Renal cortex interstitium (tissue), 11 donors: ENCODE measurements around the gene CDK15. TPM values are rescaled to one million over a fixed set of nuclear protein-coding genes. Genes with fewer than 3 reads are reported as not detected.

Experiments used
- DNase-seq, 11 donors: peaks; one replicate each; pipeline ENCODE4 v3.0.0-alpha.2; 2013; ENCODE audit warnings: low read depth in 9 of 11, low spot score in 4 of 11; ENCODE audit errors: extremely low read depth in 1 of 11
- polyA plus RNA-seq, 3 donors: library from polyadenylated mRNA; unstranded; fragments of 120-200 nt; gene quantifications; one replicate each; pipeline ENCODE4 v1.2.1, GENCODE V29; 2013; ENCODE audit not compliant: insufficient read length in 3 of 3

The CDK15 gene
- polyA plus RNA-seq, 3 donors: 1.2 to 1.7 (median 1.3) TPM

DNA sequence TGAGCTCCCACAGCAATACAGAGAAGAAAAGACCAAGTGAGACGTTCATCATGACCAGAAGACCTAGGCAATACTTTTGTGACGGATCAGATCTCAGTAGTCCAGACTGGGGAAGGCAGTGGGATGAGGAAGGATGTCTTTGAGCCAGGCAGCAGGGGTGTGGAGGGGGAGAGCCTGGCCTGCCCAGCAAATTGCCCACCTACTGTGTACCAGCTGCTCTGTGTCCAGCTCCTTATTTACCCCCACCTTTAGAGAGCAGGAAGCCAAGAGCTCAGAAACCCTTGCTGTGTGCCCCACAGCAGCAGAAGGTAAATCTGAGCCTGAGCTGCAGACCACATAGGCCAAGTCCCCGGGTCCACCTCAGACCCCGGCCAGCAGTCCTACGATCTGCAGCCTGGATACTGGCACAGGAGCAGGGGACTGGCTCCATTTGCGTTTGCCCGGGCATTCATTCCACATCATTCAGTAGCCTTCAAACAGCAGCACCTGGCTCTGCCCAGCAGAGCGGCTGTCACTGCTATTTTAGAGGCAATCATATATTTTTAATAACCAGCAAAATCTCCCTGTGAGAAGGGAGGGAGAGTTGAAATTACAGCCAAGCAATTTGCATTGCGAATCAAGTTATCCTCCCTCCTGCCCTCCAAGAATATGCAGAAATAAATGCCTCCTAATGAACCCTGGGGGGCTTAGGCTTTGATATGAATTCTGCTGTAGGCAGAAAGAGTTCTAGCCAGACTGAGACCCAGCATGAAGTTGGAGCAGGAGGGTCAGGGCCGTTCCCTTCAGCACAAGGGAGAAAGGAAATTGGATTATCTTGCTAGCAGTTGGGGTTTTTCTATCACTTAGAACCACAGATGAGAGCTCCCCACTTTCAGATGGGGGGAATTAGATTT is 117.3 kb downstream of the CDK15 start:
- no peak for DNase-seq

DNA sequence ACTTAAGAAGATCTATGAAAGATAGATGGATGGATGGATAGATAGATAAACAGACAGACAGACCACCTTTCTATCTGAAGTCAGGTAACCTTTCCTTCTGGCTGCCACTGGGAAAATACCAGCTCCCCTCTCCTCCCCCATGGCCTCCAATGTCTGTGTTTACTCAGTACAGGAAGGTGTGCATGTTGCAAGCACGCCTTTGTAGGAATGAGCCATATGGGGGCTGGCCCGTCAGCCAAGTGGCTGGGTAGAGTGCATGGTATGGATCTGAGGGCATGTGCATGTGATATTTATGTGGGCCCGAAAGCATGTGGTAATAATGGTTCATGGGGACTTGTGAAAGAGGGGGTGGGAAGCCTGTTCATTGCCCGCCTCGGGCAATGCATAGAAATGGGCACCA is 118.1 kb downstream of the CDK15 start:
- no peak for DNase-seq

DNA sequence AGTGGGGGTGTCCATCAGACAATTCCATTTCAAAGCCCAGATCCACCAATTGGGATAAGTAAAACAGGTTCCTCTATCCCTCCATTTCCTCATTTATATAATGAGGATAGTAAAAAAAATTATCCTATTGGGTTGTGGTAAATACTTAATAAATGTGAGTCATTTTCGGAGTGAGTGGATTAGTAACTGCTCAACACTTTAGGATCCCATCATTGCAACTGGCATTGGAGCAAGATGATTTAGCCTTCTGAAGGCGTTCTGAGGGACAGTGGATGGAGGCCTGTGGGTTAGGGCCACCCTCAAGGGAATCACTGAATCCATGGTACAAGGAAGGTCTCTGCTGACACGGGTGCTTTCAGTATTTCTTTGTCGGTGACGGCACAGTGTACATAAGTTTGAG is 118.7 kb downstream of the CDK15 start:
- no peak for DNase-seq

DNA sequence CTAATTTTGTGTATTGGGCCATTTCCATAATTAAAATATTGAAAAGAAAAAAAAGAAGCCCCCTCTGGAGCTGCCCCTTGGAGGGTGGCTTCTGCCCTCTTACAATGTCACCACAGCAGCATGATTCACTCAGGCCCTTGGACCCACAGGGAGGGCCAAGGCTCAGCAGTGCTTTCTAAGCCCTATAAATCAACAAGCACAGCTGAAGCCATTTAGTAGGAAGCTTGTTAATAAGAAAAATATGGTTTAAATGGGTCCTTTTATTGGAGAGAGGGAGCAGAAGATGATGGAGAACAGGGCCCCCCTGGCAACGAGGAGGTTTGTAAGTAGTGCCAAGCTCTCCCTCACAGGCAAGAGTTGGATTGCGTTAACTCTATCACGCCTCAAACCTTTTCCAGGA is 119.7 kb downstream of the CDK15 start:
- DNase-seq: peak in 3 of 11 donors; percentile 36 to 58 (median 53)

DNA sequence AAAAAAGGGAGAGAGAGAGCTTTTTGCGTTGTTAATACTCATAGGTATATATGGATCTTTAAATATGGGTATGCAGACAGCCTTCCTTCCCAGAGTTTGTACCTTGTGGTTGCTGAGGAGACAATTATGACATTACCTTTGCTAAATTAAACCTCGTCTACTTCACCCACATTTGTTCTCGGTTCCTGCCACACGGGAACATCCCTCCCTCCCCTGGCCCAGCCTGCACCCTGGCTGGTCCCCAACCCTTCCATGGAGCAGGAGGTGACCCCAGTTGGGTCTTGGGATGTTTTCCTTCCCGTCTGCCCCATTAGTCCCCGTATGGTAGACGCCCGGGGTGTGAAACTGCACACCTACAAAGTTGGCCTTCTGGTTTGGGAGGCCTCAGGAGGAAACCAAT is 122.0 kb downstream of the CDK15 start:
- no peak for DNase-seq

DNA sequence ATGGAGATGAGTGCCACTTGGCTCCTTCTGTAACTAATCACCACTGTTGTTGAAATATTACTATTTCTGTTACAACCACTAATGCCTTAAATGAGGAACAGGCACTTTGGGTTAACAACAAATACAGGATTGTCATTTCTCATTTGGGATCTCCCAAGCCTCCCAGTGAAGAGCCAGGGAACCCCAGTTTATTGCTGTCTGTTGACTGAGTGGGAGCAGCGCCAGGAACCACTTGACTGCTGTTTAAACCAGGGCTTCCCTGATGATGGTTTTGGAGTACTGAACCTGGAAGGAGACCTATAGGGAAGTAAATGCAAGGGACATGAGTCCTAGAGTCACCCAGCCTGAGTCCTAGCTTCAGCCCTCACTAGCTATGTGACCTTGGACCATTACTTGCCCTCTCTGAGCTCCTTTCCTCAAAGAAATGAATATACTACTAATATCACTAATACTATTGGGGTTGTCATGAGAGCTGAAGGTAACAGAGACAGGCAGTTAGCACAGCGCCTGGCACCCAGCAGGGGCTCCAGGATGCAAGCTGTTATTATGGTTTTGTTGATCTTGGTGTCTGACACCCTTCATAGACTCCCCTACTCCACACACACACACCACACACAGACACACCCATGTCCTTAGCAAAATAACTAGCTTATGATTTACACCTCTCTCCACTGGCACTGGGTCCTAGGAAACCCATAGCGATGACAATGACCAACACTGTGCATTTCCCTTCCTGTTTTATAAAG is 123.1 kb downstream of the CDK15 start:
- no peak for DNase-seq

DNA sequence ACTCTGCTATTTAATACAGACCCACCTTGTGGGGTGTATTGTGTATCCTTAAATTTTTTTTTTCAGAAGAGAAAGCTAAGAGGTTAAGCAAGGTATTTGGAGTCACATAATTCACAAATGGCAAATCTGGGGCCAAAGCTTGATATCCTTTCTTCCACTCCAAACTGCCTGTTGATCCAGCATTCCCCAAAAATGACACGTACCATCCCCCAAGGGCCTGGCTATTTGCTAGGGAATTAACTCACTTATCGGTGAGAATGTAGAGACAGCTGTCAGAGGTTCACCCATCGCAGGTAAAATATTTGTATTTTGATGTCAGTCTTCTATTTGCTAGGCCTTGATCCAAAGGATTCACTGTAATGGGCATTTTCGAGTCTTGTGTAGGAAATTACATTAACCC is 123.7 kb downstream of the CDK15 start:
- no peak for DNase-seq

DNA sequence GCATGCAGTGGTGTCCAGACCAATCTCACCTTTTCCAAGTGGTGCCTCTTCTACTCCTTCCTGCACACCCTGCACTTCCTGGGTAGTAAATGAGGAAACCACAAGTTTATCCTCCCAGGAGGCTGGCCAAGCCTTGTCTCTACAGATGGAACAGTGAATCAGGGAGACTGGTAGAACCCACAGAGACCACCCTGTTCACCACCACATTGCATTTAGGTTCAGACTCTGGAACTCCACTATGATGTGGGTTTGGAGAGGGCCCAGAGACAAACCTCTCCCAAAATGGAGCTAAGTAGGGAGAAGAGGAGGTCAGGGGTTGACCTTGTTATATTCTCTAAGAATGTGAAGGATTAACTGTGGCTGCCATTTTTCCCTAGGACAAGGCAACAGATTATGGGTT is 124.5 kb downstream of the CDK15 start:
- no peak for DNase-seq

DNA sequence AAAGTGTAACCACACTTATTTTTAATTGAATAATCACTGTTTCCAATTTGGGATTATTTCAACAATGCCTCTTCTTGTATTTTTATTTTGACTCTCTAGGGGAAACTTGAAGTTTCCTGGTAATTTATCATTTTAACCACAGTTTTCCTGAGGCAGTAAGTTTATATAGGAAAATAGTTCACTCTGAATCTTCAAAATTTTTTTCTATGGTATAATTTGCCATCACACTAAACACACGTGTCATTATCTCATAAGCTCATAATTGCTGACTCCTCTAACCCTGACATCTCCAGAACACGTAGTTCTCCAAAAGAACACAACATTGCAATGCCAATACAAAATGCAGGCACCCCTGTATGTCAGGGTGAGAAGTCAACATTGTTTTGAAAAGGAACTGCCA is 125.1 kb downstream of the CDK15 start:
- no peak for DNase-seq

DNA sequence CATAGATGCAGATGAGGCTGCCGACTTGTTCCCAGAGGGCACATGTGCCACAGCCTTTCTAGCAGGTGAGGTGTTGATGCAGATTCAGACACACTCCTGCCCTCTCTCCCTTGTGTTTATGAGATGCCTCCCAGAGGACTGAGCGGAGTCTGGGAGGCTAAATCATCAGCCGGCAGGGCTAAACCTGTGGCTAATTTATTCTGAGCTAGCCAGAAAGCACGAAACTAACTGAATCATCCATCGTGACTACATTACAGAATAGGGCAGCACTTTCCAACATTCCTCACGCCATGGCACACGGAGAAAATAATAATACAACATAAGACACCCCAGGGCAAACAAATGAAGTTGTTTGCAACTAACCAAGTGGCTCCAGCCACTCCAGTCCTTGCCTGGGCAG is 125.6 kb downstream of the CDK15 start:
- no peak for DNase-seq

DNA sequence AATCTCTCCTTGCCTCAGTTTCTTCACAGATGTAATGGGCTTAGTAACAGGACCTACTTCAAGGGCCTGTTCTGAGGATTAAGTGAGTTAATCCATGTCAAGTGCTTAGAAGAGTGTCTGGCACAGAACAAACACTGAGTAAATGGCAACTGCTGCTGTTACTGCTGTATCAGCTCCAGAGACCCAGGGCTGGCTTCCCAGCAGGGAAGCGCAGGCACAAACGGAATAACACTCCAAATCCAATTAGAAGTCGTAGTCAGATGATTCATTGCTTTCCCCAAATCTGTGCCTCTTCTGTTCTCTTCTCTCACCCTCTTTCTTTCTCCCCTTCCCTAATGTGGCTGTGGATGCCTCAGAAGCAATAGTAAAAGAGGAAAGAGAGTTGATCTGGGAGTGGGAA is 126.2 kb downstream of the CDK15 start:
- no peak for DNase-seq

DNA sequence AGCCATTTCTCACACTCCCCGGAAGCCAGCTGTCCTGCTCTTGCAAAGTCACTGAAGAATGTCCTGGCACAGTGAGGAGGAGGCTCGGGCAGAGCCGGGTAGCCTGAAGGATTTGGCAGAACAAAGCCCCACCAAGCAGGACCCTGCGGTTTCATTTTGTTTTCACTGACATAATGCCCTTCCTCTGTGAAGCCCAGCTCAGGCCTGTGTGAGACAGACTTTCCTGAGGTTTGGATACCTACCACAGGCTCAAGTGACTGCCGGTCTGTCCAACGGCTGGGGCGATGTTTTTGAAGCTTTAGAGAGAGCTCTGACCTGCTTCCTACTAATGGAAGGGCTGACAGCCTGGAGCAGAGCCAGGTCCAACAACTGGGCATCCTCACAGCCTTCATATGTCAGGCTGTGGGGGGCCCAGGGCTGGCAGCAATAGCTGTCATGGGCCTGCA is 127.5 kb downstream of the CDK15 start:
- no peak for DNase-seq

DNA sequence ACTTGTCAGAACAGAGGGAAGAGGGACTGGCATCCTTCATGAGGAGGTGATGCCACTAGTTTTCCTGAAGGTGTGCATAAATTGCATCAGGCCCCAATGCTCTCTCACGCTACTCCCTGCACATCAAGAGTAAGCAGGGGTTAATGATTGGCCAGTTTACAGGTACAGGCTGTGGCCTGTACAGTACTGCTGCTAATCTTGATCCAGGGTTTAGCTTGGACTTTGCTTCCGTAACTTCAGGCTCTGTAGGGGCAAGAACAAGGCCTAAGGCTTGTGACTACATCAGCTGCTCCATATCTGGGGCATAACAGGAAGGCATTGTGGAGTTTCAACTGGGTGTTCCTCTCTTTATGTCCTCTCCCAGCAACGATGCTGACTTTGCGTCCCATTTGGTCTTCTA is 130.5 kb downstream of the CDK15 start:
- no peak for DNase-seq

DNA sequence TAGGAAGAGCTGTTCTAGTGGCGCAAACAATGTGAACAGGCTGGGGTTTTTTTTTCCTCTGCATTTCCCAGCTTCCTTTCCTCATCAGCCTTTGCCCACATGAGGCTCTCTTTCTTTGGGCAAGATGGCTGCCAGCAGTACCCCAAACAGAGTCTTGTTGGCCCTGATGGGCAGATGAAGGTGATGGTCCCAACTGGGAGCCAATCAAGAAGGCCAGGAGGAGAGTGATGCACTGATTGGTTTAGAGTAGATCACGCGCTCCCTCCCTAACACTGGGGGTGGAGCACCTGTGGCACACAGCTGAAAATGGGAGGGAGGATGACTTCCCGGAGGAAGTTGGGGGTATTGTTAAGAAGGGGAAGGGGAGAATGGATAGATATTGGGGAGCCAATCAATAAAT is 131.0 kb downstream of the CDK15 start:
- no peak for DNase-seq

DNA sequence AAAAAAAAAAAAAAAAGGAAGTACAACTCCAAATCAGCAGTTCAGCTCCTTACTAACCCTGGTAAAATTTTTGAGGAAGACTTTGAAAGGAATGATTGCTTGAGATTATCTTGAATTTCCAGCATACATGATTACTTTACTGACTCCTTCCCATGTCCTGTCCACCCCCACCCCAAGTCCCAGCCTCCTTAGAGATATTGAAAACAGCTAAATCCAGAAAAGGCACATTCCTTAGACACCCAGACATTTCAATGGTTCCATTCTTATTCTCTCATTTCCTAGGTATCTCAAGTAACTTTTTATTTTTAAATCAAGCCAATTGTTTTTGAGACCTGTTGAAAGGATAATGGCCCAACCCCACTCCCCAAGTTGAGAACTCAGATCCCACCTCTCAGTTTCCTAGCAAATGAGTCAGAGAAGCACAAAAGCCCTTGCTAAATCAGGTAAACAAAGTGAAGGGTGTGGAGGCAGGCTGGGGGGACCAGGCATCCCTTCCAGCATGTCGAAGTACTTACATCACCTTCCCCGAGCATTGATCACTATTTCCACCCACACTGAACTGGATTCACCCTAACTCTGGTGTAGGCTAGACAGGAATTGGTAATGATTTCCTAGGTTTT is 131.9 kb downstream of the CDK15 start:
- DNase-seq: no peak

DNA sequence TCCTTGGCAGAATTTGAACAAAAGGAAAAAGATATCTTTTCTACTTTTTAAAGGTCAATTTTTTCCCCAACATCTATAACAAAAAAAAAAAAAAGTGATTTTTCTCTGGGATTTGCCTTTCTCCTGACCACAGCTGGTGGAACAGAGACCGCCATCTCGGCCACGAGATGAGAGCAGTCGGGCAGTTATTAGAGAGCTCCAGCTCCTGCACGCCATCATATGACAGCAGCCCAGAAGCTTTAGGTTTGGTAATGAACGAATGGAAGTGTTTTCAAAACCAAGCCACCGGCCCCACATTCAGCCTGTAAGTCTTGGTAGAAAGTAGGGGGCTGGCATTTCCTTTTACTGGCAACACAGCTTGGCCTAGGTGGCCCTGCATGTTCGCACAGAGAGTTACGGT is 132.4 kb downstream of the CDK15 start:
- DNase-seq: no peak

DNA sequence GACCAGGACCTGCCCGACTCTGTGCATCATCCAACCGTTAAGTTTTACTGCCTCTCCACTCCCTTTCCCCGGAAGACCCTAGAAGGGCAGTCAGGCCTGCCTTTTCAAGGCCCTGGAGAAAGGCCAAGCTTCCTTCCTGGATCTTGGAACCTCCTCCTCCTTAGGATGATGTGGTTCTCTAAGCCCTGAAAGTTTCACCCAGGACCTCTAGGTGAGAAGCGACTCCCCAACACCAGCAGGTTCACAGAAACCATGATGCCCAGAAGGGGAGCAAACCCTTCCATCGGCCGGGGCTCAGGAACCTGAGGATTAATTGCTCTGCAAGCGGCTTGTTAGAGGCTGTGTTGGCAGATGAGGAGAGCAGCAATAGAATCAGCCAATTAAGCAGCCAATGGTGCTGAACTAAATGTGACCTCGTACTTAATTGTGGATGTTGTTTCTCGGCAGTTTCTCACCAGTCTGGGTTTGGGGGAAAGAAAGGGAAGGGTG is 133.2 kb downstream of the CDK15 start:
- peak in 9 of 11 donors; percentile 51 to 75 (median 70) for DNase-seq

DNA sequence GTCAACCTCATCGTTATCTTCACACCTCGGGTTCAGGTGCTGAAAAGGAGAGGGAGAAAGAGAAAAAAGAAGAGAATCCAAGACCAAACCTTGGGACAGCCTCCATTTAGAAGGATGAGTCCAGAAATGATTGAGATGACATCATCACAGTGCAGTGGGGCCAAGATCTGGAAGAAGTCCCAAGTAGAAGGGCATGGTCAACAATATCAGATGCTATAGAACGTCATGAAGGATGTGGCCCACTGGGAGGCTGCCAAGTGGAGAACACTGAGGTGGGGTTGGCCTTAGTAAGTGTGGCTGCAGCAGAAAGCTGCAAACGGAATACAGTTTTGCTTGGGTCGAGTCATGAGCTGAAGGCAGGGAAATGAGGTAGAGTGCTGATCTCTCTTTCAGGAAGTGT is 136.2 kb downstream of the CDK15 start:
- no peak for DNase-seq
